Pons (tissue), 1 donor: Measurements from ENCODE around the gene FBXO40.

Source experiments
- DNase-seq: peaks from one replicate; pipeline ENCODE4 v3.0.0-alpha.2; 2016; ENCODE audit warnings: low spot score

FBXO40 gene

GRCh38 chr3:121663171-121663847 is 70.1 kb downstream of the FBXO40 start:
- no peak for DNase-seq

DNA sequence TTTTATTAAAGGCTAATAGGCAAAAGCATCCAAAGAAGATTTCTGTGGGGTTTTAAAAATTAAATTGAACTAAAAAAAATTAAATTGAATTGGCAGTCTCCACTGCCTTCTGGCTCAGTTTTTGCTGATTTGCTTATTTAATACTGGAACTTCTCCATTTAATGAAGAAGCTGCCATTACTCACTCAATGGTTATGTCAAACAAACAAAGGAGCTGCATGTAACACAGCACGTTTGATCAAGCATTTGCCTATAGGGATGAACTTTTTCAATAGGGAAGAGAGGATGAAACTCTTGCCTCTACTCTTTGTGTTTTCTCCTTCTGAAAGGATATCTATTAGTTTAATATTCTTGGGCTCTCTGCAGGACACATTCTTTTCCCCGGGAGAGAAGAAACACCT is 72.3 kb downstream of the FBXO40 start:
- no peak for DNase-seq

DNA sequence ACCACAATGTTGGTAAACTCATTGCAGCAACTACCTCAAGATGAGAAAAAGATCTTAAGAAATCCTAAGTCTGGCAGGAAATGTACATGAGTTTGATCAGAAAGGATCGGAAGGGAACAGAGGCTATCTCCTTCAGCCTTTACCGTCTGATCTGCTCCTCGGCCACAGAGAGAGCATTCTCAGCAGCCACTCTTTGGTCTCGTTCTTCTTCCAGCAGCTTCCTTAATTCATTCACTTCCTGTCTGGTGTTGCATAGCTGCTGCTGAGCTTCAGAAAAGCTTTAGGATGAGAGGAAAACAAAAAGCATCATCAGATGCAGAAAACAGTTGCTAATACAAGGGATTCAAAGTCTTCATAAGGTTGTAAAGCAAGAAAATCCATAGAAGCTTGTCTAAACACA is 74.2 kb downstream of the FBXO40 start:
- DNase-seq: peak; percentile 42

DNA sequence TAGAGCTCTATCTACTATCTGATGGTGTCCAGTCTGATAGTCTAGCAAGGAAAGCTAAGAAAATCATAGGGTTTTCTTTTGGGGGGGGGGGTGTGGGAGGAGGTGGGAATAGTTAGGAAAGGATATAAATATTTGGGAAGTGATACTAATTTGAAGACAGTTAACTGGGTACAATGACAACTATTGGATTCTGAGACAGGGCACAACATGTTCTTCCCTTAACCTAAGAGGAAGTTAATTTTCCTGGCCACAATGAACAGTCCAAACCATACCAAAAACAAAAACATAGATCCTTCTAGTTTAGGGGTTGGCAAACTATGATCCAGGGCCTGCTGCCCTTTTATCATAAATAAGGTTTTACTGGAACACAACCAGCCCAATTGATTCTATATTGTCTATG is 77.5 kb downstream of the FBXO40 start:
- no peak for DNase-seq

DNA sequence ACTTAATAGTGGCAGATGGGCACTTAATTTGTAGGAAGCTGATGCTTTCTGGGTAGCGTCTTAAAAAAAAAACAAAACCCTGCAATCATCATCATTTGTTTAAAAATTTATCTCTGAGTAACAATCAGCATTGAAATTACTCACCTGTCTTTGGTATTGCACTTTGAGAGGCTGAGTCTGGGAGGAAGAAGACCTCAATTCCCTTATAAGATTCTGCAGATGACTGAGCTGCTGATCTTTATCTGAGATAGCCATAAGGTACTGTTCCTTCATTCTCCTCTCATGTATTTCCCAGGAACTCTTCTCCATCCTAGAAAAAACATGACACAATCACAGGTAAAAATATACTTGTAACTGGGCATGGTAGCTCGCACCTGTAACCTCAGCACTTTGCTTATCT is 84.0 kb downstream of the FBXO40 start:
- no peak for DNase-seq
